GM18868 (cell line): ENCODE measurements around the gene AGBL5.
"Not testable (repeated sequence)": the region's sequence is repeated elsewhere in the genome, so short reads cannot be mapped to it uniquely, and the experiment has no call there.

Source experiments
- ATAC-seq: cut with Tn5 transposase; IDR thresholded peaks from one replicate; pipeline ENCODE4 v1.9.1; 2021; ENCODE audit warnings: mild to moderate bottlenecking, moderate library complexity; ENCODE audit not compliant: unreplicated experiment

Gene AGBL5

GRCh38 chr2:27089111-27089954 lies 37.9 kb downstream of the AGBL5 start:
- ATAC-seq: no peak

DNA sequence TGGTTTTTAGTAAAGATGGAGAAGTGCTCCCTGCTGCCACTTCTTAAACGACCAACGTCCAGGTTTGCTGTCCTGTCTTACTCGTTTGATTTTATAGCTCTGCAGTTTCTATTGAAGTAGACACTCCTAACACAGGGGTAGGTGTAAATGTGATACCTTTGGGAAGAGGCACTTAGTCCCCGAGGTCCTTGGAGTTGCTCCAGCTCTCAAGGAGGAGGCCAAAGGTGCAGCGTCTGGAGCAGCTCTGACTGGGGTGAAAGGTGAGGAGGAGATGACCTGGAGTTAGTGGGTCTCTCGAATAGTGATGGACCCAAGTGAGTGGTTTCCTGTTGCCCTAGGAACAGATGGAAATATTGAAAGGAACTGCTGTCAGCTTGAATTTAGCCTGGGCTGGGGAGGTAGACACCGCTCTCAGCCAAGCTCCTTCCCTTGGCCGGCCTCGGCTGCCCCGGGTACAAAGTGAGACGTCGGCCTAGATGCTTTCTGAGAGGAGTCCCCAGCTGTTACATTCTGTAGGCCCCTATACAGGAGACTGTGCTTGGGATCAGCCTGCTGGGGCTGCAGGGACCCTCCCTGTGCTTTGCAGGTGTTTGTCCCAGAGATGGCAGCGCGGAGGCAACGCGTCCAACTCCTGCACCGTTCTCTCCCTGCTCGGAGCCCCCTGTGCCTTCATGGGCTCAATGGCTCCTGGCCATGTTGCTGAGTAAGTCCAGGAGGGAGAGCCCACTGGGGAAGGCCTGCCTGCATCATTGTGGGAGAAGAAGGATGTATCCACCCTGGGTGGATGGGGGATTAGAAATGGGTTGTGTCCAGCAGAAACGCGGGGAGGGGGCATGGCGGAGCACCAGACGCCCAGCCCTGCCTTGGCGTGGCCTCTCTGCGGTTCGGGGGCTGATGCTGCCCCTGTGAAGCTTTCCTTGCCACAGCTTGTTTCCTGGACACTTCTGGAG lies 40.6 kb downstream of the AGBL5 start:
- ATAC-seq: no peak

DNA sequence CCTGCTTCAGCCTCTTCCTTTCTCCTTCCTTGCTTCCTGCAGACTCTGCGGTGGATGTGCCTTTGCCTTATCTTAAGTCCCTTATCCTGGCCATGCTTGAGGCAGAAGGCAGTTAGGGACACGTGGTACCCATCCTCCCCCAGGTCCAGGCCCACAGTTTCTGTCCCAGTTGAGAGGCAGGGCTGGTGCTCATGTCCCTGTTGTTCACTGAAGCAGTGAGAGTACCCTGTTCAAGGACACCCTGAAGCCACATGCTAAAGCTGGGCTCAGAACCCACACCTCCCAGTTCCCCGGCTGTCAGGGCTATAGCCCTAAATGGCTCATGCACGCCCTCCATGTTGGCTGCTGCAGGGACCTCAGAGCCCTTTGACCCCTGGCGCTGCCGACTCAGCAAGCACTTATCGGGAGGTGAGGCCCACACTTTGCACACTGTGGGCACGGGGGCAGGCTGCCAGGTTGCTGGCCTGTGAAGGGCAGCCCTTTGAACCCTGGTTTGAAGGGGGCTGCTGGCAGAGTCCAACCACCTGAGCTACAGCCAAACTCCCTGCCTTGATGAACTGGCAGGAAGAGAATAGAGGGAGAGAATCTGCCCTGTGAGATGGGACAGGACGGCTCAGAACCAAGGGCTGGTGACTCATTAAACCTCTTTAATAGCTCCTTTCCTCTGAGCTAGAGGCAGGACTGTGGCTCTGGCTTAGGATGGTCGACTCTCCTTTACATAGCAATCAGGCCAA lies 41.4 kb downstream of the AGBL5 start:
- ATAC-seq: no peak

DNA sequence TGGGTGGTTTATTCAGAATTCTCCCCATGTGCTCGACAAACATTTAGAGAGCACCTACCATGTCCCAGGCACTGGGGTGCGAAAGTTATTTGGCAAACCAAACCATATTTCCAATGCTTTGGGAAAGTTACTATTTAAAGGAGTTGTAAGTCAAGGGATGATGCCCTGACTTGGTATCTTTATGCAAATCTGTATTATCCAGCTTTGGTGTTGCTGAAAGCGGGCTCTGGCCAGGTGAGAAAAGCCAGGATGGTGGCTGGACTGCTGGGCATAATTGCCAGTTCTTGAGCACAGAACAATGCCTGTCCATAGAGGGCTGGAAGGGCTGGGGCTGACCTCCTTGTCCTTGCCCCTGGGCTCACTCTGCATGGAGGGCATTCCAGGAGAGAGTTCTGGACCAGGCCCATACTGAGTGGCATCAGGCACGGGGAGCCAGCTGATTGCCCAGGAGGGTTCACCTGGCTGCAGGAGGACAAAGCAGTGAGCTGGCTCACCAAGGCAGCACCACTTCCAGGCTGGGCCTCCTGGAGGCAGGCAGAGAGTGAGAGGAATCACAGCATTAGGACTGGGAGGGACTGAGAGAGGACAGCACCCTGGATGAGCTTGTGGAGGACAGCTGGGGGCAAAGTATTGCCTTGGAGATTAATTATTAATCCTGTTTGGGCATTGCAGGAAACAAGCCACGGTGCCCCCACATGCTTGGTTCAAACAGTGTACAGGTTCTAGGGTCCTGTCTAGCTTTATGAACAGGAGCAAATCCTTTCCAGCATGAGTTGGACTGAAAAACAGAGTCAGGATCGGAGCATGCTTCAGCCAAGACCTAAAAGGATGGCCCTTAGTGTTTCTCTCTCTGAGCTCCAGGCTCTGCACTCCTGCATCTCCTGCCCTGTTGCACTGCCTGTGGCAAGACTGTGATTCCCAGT lies 42.2 kb downstream of the AGBL5 start:
- no peak for ATAC-seq

DNA sequence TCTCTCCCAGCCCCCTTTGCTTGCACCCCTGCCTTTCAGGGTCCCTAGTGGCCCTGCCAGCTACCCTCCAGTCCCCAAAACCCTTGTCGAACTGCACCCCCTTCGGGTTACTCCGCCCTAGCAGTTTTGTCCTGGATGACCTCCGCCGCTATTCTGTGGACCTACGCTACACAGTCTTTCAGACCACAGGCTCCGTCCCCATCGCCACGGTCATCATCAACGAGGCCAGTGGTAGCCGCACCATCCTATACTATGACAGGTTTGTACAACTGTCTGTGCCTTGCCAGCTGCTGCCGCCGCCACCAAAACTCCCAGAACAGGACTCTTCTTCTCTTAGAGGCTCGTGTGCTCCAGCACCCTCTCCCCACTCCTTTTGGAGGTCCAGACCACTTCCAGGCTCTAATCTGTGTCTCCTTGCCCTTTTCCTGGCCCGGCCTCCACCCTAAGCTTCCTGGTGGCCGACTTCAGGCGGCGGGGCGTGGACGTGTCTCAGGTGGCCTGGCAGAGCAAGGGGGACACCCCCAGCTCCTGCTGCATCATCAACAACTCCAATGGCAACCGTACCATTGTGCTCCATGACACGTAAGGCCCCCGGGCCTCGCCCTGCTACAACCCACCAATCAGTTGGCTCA lies 43.0 kb downstream of the AGBL5 start:
- ATAC-seq: no peak

- ATAC-seq: no peak
These were observed 43.9 kb downstream of the AGBL5 start for GRCh38 chr2:27095427-27095744.

- no peak for ATAC-seq
These were observed 44.5 kb downstream of the AGBL5 start for GRCh38 chr2:27095745-27096651.

DNA sequence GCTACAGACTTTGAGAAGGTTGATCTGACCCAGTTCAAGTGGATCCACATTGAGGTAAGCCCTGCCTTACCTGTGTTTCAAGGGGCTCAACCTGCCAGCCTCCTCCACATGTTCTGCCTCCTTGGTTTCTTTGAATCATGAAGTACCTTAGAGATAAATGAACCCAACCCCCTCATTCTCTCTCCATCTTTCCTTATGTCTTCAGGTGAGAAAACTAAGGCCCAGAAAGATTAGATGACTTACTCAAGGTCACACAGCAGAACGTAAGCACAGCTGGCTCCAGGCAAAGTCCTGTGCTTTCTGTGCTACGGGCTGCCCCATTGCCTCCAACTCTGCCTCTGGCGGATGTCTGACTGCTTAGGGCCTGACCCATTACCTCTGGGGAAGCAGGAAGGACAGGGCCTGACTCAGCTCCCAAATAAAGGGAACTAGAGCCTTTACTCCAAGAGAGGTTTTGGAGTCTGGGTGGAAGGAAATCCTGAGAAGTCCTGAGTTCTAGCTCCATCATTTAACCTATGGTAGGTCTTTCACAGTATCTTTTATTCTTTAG lies 45.4 kb downstream of the AGBL5 start:
- ATAC-seq: no peak

DNA sequence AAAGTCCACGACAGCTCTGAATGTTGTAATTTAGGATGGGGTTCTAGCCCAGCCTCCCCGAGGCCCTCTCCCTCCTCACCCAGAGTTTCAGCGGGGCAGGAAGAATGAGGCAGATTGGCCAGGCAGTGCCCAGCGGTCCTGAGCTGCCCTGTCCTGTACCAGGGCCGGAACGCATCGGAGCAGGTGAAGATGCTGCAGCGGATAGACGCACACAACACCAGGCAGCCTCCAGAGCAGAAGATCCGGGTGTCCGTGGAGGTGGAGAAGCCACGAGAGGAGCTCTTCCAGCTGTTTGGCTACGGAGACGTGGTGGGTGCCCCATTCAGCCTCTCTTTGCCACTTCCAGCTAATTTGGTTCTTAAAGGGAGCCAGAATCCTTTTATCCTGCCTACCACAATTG lies 45.9 kb downstream of the AGBL5 start:
- ATAC-seq: no peak

DNA sequence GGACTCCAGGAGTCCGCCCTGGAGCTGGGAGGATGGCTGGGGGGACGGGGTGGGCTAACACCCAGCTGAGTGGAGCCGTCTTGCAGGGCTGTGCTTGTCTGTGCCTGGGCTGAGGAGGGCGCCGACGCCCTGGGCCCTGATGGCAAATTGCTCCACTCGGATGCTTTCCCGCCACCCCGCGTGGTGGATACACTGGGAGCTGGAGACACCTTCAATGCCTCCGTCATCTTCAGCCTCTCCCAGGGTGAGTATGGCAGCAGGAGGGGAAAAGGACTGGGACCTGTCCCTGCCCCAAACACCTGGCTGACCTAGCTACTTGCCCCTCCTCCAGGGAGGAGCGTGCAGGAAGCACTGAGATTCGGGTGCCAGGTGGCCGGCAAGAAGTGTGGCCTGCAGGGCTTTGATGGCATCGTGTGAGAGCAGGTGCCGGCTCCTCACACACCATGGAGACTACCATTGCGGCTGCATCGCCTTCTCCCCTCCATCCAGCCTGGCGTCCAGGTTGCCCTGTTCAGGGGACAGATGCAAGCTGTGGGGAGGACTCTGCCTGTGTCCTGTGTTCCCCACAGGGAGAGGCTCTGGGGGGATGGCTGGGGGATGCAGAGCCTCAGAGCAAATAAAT lies 48.0 kb downstream of the AGBL5 start:
- no peak for ATAC-seq

DNA sequence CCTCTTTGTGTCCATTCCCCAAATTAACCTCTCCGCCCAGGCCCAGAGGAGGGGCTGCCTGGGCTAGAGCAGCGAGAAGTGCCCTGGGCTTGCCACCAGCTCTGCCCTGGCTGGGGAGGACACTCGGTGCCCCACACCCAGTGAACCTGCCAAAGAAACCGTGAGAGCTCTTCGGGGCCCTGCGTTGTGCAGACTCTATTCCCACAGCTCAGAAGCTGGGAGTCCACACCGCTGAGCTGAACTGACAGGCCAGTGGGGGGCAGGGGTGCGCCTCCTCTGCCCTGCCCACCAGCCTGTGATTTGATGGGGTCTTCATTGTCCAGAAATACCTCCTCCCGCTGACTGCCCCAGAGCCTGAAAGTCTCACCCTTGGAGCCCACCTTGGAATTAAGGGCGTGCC lies 48.6 kb downstream of the AGBL5 start:
- no peak for ATAC-seq

DNA sequence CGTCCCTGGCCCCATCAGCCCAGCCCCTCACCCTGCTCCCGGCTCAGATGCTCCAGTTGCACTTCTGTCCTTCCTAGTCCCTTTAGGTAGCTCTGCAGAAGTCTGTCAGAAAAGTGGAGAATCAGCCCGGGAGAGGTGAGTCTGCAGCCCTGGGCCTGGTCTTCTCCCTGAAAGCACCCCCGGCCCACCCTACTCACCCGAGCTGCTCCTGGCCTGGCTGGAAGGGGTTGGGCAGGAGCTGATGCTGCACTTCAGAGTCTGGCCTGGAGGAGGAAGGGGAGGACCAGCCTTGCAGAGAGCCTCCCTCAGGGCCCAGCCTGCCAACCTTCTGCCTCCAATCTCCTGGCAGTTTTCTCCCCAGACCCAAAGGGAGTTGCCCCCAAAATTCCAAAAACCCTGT lies 50.9 kb downstream of the AGBL5 start:
- ATAC-seq: no peak

GRCh38 chr2:27105981-27106380 lies 54.5 kb downstream of the AGBL5 start:
- ATAC-seq: no peak

GRCh38 chr2:27108221-27108620 lies 56.8 kb downstream of the AGBL5 start:
- ATAC-seq: no peak

- no peak for ATAC-seq
These were observed 57.6 kb downstream of the AGBL5 start for GRCh38 chr2:27109083-27109482.

DNA sequence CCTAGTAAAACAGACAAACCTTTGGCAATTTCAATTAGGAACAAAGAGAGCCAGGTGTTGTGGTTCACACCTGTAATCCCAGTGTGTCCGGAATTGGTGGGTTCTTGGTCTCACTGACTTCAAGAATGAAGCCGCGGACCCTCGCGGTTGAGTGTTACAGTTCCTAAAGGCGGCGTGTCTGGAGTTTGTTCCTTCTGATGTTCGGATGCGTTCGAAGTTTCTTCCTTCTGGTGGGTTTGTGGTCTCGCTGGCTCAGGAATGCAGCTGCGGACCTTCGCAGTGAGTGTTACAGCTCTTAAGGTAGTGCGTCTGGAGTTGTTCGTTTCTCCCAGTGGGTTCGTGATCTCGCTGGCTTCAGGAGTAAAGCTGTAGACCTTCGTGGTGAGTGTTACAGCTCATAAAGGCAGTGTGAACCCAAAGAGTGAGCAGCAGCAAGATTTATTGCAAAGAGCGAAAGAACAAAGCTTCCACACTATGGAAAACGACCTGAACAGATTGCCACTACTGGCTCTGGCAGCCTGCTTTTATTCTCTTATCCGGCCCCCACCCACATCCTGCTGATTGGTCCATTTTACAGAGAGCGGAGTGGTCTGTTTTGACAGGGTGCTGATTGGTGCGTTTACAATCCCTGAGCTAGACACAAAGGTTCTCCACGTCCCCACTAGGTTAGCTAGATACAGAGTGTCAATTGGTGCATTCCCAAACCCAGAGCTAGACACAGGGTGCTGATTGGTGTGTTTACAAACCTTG lies 59.3 kb downstream of the AGBL5 start:
- not testable (repeated sequence) for ATAC-seq

DNA sequence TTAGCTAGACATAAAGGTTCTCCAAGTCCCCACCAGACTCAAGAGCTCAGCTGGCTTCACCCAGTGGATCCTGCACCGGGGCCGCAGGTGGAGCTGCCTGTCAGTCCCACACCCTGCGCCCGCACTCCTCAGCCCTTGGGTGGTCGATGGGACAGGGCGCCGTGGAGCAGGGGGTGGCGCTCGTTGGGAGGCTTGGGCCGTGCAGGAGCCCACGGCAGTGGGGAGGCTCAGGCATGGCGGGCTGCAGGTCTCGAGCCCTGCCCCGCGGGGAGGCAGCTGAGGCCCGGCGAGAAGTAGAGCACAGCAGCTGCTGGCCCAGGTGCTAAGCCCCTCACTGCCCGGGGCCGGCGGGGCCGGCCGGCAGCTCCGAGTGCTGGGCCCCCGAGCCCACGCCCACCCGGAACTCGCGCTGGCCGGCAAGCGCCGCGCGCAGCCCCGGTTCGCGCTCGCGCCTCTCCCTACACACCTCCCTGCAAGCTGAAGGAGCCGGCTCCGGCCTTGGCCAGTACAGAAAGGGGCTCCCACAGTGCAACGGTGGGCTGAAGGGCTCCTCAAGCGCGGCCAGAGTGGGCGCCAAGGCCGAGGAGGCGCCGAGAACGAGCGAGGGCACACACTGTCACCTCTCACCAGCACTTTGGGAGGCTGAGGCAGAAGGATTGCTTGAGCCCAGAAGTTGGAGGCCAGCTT lies 60.1 kb downstream of the AGBL5 start:
- not testable (repeated sequence) for ATAC-seq
